GM21529 (cell line): ENCODE measurements around the gene TNIK.
A peak's percentile ranks its signal among the peaks of the same experiment; 100 is the strongest.

Experiments
- ATAC-seq: cut with Tn5 transposase; IDR thresholded peaks from one replicate; pipeline ENCODE4 v1.9.1; 2021; ENCODE audit not compliant: unreplicated experiment

Gene TNIK

DNA sequence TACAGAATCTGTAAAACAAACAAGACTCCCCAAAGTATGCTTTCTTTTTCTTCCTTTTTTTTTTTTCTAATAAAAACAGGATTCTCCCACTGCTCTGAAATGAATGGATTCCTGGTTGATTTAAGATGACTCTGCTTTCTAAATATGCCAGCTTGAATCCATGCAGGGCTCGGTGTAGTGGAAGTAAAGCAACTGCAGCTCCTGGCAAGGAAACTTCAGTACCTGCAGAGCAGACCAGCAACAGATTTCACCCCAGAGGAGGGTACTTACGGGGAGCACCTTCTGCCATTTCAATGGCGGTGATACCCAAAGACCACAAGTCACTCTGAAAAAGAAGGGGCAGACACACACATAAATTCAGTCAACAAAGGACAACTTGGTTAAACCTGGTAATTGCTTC is 283.1 kb downstream of the TNIK start:
- ATAC-seq, result no peak

GRCh38 chr3:171176244-171176933 is 283.8 kb downstream of the TNIK start:
- no peak for ATAC-seq

DNA sequence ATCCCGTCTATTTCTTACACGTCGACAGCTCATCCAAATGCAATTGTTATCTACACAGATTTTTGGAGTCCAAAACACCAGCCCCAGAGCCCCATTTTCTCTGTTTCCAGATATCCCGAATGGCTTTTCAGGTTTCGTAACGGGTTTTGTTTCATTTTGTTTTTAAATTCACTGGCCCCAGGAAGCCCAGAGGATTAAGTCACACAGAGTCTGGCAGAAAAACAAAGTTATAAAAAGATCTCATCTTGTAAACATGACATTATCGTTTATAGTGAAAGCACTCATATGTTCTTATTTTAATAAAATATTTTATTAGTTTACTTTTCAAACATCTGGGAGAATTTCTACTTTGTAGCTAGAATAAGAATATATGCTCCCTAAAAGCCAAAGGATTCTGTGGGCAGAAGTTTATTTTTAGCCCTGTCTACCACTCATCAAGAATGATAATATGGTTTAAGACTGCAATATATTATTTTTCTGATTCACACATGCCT is 284.4 kb downstream of the TNIK start:
- no peak for ATAC-seq

GRCh38 chr3:171173736-171174135 is 286.5 kb downstream of the TNIK start:
- peak; percentile 62 for ATAC-seq

DNA sequence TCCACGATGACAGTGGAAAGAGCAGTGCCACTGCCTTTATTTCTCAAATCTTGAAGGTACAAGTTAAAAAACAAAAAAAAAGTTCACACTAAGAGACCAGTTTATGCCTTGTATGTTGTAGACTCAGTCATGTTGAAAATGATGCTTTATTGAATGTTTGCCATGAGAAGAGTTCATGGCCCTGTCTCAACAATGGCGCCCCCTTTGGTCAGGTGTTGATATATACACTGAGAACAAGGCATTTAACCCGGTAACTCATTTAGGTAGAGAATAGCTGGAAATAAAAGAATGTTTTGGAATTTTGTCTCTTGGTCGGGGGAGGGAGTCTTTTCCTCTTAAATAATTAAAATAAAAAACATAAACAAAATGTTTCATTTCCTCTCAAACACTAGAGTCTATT is 288.1 kb downstream of the TNIK start:
- ATAC-seq, result no peak

DNA sequence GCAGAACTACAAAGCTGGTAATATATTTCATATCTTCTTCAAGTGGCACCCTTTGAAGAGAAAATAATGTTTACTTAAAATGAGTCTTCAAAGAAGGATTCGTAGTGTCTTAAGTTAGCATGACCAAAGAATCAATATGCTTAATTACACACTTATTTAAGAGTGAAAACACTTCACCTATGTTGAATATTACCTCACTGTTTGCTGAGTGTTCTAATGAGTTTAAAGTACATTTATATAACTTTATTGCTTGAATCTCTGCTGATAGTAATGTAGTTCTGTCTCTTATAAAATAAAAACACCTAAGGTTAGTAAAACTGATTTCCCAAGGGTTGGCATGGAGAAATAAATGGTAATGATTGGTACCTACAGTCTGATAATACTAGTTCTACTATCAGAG is 290.3 kb downstream of the TNIK start:
- no peak for ATAC-seq

DNA sequence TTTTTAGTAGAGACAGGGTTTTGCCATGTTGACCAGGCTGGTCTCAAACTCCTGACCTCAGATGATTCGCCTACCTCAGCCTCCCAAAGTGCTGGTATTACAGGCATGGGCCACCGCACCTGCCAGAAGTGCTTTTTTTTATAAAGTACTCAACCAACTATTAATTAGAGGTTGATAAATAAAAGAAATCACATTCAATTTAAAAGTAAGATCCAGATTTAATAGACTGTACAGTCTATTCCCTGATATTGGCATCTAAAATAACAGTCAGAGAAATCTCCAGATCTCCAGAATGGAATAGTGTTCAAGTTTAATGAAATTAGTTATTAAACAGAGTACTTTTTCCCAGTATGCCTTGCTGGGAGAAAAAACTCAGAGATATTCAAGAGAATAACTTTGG is 290.8 kb downstream of the TNIK start:
- no peak for ATAC-seq

GRCh38 chr3:171168551-171168950 is 291.7 kb downstream of the TNIK start:
- no peak for ATAC-seq

DNA sequence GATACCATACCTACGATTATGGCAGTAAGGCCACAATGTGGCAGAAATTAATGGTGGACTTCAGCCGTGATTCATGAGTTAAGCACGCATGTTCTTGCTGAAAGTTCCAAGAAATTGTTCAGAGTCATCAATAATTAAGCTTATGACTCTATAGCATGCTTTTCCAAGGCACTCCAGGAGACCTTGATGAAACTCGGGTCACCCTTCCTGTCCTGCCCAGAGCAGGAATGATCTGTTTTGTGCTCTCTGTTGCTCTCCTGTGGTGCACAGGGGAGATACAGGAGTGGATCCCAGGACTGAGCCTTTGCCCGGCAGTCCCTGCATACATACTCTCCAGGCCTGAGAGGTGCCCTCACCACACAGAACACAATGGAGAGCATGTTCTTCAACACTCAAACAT is 292.1 kb downstream of the TNIK start:
- ATAC-seq, result no peak

GRCh38 chr3:171165983-171166382 is 294.2 kb downstream of the TNIK start:
- ATAC-seq, result peak; percentile 44

DNA sequence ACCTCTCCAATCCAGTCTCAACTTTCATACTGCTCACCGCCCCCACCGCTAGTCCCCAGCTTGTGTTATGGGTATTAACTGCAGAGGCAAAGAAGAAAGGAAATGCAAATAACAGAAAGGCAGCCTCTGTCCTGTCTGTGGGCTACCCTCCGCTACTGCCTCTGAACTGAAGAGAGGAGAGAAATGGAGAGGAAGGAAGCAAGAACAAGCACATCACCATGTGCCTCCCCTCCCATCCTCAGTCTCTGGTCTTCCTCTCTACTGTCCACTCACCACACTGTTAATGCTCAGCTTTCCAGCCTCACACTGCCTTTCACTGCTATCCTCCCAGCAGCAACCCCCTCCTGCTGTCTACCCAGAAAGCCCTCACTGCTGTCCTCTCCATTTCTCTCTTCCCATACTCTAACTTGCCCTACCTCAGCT is 294.7 kb downstream of the TNIK start:
- peak; percentile 72 for ATAC-seq

- no peak for ATAC-seq
Observed at GRCh38 chr3:171164067-171164465, 296.1 kb downstream of the TNIK start.

- no peak for ATAC-seq
Observed at GRCh38 chr3:171163101-171164066, 296.8 kb downstream of the TNIK start.

- ATAC-seq, result no peak
Observed at GRCh38 chr3:171160325-171160724, 299.9 kb downstream of the TNIK start.

GRCh38 chr3:171159822-171160157 is 300.4 kb downstream of the TNIK start:
- ATAC-seq, result no peak

- ATAC-seq, result no peak
Observed at GRCh38 chr3:171159024-171159821, 301.0 kb downstream of the TNIK start.

DNA sequence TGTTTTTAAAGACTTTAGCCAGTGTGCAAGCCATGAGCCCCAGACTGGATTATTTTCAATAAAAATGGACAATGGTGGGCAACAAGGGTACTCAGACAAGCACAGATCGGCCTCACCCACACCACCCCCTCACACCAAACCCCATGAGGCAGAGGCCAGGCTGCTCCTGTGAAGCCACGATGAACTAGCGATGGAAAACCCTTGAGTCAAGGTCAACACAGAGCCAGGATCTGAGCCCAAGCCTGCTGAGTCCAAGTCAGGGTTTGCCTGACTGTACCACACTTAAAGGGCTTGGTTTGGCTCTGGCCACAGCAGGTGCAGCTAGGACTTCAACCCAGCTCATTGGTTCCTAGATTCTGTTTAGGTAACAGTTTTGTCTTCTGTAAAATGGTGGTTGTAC is 302.2 kb downstream of the TNIK start:
- ATAC-seq, result no peak

DNA sequence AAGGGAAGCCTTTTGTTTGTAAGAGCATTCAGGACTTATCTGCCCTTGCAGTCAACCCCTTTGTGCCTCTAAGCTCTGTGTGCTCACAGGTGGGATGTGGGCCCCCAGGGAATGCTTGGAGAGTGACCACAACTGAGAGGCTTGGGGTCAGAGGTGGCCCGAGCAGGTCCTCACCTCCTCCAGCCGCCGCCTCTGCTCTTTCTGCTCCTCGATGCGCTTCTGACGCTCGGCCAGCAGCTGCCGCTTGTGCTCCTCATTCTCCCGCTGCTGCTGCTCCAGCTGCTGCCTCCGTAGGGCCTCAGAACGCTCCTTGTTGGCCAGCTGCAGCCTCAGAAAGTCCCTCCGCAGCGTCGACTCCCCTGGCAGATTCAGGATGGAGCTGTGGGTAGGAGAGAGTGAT is 302.9 kb downstream of the TNIK start:
- no peak for ATAC-seq

DNA sequence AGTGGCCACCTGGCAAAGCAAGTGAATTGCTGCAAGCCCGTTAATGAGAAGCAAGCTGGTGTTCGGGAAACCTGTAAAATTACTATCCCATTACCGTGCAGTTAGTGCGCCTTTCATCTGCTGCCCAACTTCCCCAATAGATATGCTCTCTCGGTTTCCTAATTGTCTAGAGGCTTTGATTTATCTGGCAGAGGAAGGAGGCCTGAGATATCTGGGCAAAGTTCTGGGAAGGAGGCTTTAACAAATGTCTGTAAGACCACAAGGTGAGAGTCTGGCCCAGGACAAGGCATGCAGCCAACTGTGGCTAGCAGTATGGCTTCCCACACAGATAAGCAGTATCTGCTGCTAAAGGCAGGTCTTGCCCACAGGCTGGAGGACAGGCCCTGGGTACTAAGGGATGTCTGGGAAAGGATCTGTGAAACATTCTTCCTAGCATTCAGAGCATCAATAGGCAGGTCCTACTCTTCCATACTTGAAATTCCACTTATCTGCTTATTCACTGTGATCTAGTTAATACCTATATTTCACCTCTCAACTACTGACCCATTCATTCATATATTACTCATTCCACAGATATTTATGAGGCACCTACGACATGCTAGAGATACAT is 303.7 kb downstream of the TNIK start:
- ATAC-seq, result no peak

- no peak for ATAC-seq
Observed at GRCh38 chr3:171155122-171155700, 305.0 kb downstream of the TNIK start.

GRCh38 chr3:171150945-171151344 is 309.3 kb downstream of the TNIK start:
- no peak for ATAC-seq
